Loucy (cell line): Measurements from ENCODE around the gene RTN4RL2.

ENCODE experiments used
- EZH2phosphoT487 ChIP-seq: fragments of 200-600 bp; IDR thresholded peaks from 2 replicates; pipeline ENCODE4 v1.6.1; 2018; ENCODE audit warnings: antibody characterized with exemption, mild to moderate bottlenecking, moderate library complexity, borderline replicate concordance
- TF ChIP-seq, protein P1 (sequence below): fragments of 200-600 bp; sonication (generic); conservative IDR thresholded peaks from 2 replicates; pipeline ENCODE4 v1.5.1; 2014; ENCODE audit warnings: mild to moderate bottlenecking, antibody characterized with exemption, low read length

DNA sequence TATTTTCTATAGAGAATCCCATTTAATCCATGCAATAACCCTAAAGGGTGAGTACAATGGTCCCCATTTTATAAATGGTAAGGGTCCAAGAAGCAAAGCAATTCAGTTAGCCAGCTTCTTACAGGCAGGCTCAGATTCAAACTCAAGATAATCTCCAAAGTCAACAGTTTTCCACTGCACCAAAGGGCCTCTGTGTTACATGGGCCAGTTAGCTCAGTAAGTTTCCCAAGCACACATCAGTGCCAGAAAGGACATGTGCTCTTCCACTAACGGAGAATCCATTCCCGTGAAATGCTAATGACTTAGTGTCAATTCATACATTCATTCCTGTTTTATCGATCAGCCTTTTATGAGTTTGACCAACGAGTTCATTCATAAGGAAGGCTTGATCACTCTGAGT, 44.2 kb downstream of the RTN4RL2 start:
- TF ChIP-seq EZH2phosphoT487, result no peak
- TF ChIP-seq, protein P1, sequence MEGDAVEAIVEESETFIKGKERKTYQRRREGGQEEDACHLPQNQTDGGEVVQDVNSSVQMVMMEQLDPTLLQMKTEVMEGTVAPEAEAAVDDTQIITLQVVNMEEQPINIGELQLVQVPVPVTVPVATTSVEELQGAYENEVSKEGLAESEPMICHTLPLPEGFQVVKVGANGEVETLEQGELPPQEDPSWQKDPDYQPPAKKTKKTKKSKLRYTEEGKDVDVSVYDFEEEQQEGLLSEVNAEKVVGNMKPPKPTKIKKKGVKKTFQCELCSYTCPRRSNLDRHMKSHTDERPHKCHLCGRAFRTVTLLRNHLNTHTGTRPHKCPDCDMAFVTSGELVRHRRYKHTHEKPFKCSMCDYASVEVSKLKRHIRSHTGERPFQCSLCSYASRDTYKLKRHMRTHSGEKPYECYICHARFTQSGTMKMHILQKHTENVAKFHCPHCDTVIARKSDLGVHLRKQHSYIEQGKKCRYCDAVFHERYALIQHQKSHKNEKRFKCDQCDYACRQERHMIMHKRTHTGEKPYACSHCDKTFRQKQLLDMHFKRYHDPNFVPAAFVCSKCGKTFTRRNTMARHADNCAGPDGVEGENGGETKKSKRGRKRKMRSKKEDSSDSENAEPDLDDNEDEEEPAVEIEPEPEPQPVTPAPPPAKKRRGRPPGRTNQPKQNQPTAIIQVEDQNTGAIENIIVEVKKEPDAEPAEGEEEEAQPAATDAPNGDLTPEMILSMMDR, result no peak
